Osteocyte (in vitro differentiated cells): Measurements from ENCODE around the gene SMARCAD1. TPM values are rescaled to one million over a fixed set of nuclear protein-coding genes. Genes with fewer than 3 reads are reported as not detected.
"Not testable (repeated sequence)": the region's sequence is repeated elsewhere in the genome, so short reads cannot be mapped to it uniquely, and the experiment has no call there.

Experiments
- DNase-seq: peaks from one replicate; pipeline ENCODE4 v3.0.0; 2021; ENCODE audit warnings: mixed read lengths; ENCODE audit not compliant: unreplicated experiment; ENCODE audit errors: extremely low spot score
- H3K27ac Mint-ChIP-seq: one replicate; pipeline ENCODE4 v1.8.0; 2021; ENCODE audit warnings: mild to moderate bottlenecking, mixed read lengths; ENCODE audit not compliant: unreplicated experiment
- H3K27me3 Mint-ChIP-seq: one replicate; pipeline ENCODE4 v1.8.0; 2021; ENCODE audit warnings: mixed read lengths; ENCODE audit not compliant: unreplicated experiment
- H3K36me3 Mint-ChIP-seq: one replicate; pipeline ENCODE4 v1.8.0; 2021; ENCODE audit warnings: mixed read lengths; ENCODE audit not compliant: unreplicated experiment
- H3K4me1 Mint-ChIP-seq: one replicate; pipeline ENCODE4 v1.8.0; 2021; ENCODE audit warnings: mixed read lengths; ENCODE audit not compliant: unreplicated experiment
- H3K4me3 Mint-ChIP-seq: one replicate; pipeline ENCODE4 v1.8.0; 2021; ENCODE audit warnings: mild to moderate bottlenecking, moderate library complexity, mixed read lengths; ENCODE audit not compliant: unreplicated experiment
- H3K9me3 Mint-ChIP-seq: one replicate; pipeline ENCODE4 v1.8.0; 2021; ENCODE audit warnings: mixed read lengths; ENCODE audit not compliant: unreplicated experiment
- total RNA-seq: library from RNA; stranded (reverse); gene quantifications from 2 replicates; pipeline ENCODE4 v1.2.1, GENCODE V29; 2021
- TF ChIP-seq, protein P1 (sequence below): fragments of 200-600 bp; sonication (generic); IDR thresholded peaks from 2 replicates; pipeline ENCODE4 v1.5.0; 2021; ENCODE audit warnings: antibody characterized with exemption, mild to moderate bottlenecking, moderate library complexity

Gene SMARCAD1
- total RNA-seq, 1 donor from 2014 or later = 33.9 TPM

DNA sequence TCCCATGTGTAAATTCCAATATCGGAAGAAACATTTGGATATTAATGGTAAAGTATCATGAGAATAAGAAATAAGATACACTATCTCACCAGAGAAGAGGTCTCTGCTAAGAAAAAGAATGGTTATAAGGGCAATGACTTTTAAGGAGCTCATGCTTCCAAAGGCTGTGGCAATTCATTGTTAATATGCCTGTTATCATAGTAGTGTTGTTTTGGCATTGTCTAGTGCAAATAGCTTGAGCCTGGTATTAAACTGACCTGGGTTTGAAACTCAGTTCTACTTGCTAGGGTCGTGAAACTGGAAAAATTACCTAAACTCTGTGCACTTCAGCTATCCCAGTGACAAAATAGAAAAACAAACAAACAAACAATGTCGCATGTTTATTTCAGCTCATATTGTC is 126.2 kb downstream of the SMARCAD1 start:
- no peaks in the 10 kb centered on the region for H3K9me3 Mint-ChIP-seq
- TF ChIP-seq, protein P1, sequence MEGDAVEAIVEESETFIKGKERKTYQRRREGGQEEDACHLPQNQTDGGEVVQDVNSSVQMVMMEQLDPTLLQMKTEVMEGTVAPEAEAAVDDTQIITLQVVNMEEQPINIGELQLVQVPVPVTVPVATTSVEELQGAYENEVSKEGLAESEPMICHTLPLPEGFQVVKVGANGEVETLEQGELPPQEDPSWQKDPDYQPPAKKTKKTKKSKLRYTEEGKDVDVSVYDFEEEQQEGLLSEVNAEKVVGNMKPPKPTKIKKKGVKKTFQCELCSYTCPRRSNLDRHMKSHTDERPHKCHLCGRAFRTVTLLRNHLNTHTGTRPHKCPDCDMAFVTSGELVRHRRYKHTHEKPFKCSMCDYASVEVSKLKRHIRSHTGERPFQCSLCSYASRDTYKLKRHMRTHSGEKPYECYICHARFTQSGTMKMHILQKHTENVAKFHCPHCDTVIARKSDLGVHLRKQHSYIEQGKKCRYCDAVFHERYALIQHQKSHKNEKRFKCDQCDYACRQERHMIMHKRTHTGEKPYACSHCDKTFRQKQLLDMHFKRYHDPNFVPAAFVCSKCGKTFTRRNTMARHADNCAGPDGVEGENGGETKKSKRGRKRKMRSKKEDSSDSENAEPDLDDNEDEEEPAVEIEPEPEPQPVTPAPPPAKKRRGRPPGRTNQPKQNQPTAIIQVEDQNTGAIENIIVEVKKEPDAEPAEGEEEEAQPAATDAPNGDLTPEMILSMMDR = no peak
- H3K27me3 Mint-ChIP-seq = peaks cover 4% of the 10 kb centered on the region
- no peak overlapping the region for H3K4me3 Mint-ChIP-seq
- H3K4me1 Mint-ChIP-seq = peaks cover 8% of the 10 kb centered on the region
- no peaks in the 10 kb centered on the region for H3K36me3 Mint-ChIP-seq
- DNase-seq = no peak
- no peak overlapping the region for H3K27ac Mint-ChIP-seq

DNA sequence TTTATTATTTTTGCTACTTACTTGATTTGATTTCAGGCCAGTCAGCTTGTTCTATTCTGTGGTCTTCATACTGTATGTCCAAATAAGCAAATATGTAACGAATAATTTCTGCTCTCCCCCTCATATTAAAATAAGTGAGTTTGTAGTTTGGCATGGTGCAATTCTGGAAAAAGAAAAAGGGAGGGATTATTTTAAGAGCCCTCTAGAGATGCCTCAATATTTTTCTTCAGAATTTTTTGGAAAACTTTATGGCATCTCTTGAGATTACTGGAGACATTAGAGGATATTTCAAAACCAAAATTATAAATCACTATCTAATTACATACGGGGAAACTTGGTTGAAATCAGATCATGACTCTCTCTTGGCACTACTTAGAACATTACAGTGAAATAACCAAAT is 126.8 kb downstream of the SMARCAD1 start:
- H3K4me3 Mint-ChIP-seq = no peak overlapping the region
- H3K27me3 Mint-ChIP-seq = peaks cover 4% of the 10 kb centered on the region
- H3K27ac Mint-ChIP-seq = no peak overlapping the region
- peaks cover 8% of the 10 kb centered on the region for H3K4me1 Mint-ChIP-seq
- DNase-seq = no peak
- TF ChIP-seq, protein P1 = no peak
- no peaks in the 10 kb centered on the region for H3K36me3 Mint-ChIP-seq
- H3K9me3 Mint-ChIP-seq = no peaks in the 10 kb centered on the region

DNA sequence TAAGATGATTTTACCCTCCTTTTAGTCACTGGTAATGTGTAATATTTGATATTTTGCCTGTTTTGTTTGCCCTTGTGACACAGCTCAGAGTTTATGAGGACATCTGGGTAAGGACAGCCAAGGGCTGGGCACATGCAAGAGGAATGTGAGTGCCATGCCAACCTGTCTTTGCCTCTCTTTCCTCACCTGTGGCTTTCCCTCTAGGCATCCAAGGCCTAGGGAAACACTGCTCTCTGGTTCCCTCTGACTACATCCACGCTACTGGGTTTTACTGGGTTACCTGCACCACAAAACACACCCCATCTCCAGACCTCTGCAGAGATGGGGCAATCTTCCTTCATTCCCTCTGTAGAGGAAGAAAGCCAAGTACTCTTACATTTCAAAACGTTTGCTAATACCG is 127.3 kb downstream of the SMARCAD1 start:
- H3K4me3 Mint-ChIP-seq = no peak overlapping the region
- TF ChIP-seq, protein P1 = no peak
- no peak for DNase-seq
- H3K9me3 Mint-ChIP-seq = no peaks in the 10 kb centered on the region
- H3K4me1 Mint-ChIP-seq = peaks cover 8% of the 10 kb centered on the region
- H3K27ac Mint-ChIP-seq = no peak overlapping the region
- H3K36me3 Mint-ChIP-seq = no peaks in the 10 kb centered on the region
- peaks cover 2% of the 10 kb centered on the region for H3K27me3 Mint-ChIP-seq

DNA sequence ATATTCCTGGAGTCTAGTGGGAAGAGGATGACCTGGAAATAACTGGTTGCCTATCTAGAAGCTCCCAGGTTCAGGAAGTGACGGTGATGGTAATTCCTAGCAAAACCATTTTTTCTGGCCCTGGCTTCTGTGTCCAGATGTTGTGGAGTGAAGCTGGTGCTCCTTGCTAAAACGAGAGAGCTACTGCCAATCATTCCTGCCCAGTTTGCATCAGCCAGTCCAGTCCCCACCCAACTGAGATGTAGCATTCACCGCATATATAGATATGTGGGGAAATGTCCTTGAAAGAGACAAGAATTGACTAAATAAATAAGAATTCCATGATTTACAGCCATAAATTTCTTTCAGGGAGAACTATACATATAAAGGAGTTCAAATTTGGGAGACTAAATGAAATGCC is 128.6 kb downstream of the SMARCAD1 start:
- H3K27me3 Mint-ChIP-seq = no peaks in the 10 kb centered on the region
- H3K9me3 Mint-ChIP-seq = no peaks in the 10 kb centered on the region
- H3K36me3 Mint-ChIP-seq = no peaks in the 10 kb centered on the region
- no peak overlapping the region for H3K27ac Mint-ChIP-seq
- no peak for DNase-seq
- TF ChIP-seq, protein P1 = no peak
- no peak overlapping the region for H3K4me3 Mint-ChIP-seq
- H3K4me1 Mint-ChIP-seq = peaks cover 8% of the 10 kb centered on the region

DNA sequence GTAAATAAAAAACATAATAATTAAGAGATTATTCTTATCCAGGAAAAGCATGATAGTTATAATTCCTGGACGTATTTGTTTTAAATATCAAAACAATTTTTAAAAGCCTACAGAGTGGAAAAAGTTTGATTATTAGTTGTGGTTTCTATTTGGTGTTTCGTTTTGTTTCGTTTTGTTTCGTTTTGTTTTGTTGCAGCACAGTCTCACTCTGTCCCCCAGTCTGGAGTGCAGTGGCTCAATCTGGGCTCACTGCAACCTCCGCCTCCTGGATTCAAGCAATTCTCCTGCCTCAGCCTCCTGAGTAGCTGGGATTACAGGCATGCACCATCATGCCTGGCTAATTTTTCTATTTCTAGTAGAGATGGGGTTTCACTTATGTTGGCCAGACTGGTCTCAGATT is 129.1 kb downstream of the SMARCAD1 start:
- not testable (repeated sequence) for DNase-seq, H3K4me3 Mint-ChIP-seq, H3K27ac Mint-ChIP-seq, H3K27me3 Mint-ChIP-seq, H3K9me3 Mint-ChIP-seq, H3K36me3 Mint-ChIP-seq
- H3K4me1 Mint-ChIP-seq = peaks cover 13% of the 10 kb centered on the region

DNA sequence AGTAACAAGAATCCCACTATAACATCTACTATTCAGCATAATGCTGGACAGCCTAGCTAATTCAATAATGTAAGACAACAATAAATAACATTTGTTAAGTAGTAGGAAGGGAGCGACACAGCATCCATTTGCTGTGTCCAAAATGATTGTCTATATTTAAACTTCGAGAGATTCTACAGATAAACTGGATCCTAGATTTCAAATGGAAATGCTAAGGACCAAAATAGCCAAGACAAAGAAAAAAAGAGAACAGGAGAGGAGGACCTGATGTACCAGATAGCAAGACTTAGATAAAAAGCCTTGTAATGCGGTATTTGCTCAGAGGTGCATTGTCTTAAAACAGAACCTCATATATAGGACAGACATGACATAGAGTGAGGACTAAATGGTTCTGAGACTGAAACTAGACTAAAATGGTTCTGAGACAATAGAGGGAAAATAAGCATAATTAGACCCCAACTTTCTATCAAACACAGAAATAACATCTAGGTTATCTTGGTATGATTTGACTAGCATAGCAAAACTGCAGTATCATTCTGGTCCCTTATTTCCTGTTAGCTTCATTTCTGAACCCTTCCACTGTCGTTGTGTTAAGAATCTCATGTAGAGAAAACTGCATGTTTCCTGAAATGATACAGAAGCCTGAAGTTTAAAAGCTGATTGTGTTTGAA is 131.2 kb downstream of the SMARCAD1 start:
- Mint-ChIP-seq H3K9me3 (no peaks in the 10 kb centered on the region), H3K36me3 (no peaks in the 10 kb centered on the region)

More for the DNA sequence above, 131.2 kb downstream of the SMARCAD1 start:
- TF ChIP-seq, protein P1 = no peak
- no peaks in the 10 kb centered on the region for H3K27me3 Mint-ChIP-seq
- H3K27ac Mint-ChIP-seq = no peak overlapping the region
- no peak for DNase-seq
- peaks cover 18% of the 10 kb centered on the region for H3K4me1 Mint-ChIP-seq
- H3K4me3 Mint-ChIP-seq = no peak overlapping the region
